Stimulated activated naive B cell treated with anti-CD40 and anti-IgM and Interleukin-4, amounts not matched to agents 10 μg/mL and 1 μg/mL and 100 μg/mL, for 72 hours (primary cell): Measurements from ENCODE around the gene SYT7.
"Not testable (repeated sequence)": the region's sequence is repeated elsewhere in the genome, so short reads cannot be mapped to it uniquely, and the experiment has no call there.

Experiments used
- ATAC-seq, 2 donors: fragments of 150-1000 bp; cut with Tn5 transposase; replicated peaks; 2 replicates each; pipeline ENCODE4 v1.10.0; 2021; ENCODE audit warnings: moderate library complexity in 1 of 2
- DNase-seq: peaks from one replicate; pipeline ENCODE4 v3.0.0; 2021
- H3K27ac Mint-ChIP-seq: one replicate; pipeline ENCODE4 v1.8.0; 2022; ENCODE audit warnings: mild to moderate bottlenecking, mixed read lengths
- H3K27me3 Mint-ChIP-seq, 2 donors: one replicate each; pipeline ENCODE4 v1.8.0; 2022; ENCODE audit warnings: mixed read lengths in 2 of 2
- H3K36me3 Mint-ChIP-seq, 2 donors: one replicate each; pipeline ENCODE4 v1.8.0; 2022; ENCODE audit warnings: mixed read lengths in 2 of 2, mild to moderate bottlenecking in 1 of 2
- H3K4me1 Mint-ChIP-seq, 2 donors: one replicate each; pipeline ENCODE4 v1.8.0; 2022; ENCODE audit warnings: mixed read lengths in 2 of 2, mild to moderate bottlenecking in 1 of 2
- H3K4me3 Mint-ChIP-seq, 2 donors: one replicate each; pipeline ENCODE4 v1.8.0; 2022; ENCODE audit warnings: mild to moderate bottlenecking in 2 of 2, mixed read lengths in 2 of 2, moderate library complexity in 1 of 2
- H3K9me3 Mint-ChIP-seq, 2 donors: one replicate each; pipeline ENCODE4 v1.8.0; 2022; ENCODE audit warnings: mixed read lengths in 2 of 2, mild to moderate bottlenecking in 1 of 2

Gene SYT7

DNA sequence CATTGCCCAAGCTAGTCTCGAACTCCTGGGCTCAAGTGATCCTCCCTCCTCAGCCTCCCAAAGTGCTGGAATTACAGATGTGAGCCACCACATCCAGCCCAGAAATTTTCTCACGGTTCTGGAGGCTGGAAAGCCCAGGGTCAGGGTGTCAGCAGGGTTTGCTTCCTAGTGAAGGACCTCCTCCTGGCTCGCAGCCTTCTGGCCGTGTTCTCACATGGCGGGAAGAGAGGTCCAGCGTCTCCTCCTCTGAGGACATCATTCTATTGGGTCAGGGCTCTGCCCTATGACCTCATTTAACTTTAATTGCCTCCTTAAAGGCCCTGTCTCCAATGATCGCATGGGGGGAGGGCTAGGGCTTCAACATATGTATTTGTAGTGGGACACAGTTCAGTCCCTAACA lies 112.9 kb downstream of the SYT7 start:
- Mint-ChIP-seq H3K4me1 (no peaks in the 10 kb centered on the region), H3K4me3 (no peak overlapping the region), H3K27ac (no peak overlapping the region), H3K36me3 (peaks cover 43 to 44% of the 10 kb centered on the region in 2 donors), H3K27me3 (no peaks in the 10 kb centered on the region), H3K9me3 (peaks cover 0 to 3% of the 10 kb centered on the region in 2 donors)
- no peak for ATAC-seq
- DNase-seq, result no peak

DNA sequence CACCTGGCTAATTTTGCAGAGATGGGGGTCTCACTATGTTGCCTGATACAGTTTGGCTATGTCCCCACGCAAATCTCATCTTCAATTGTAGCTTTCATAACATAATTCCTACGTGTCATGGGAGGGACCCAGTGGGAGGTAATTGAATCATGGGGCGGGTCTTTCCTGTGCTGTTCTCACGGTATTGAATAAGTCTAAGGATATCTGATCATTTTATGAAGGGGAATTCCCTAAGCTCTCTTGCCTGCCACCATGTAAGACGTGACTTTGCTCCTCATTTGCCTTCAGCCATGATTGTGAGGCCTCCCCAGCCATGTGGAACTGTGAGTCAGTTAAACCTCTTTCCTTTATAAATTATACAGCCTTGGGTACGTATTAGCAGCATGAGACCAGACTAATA lies 113.3 kb downstream of the SYT7 start:
- H3K9me3 Mint-ChIP-seq, H3K4me1 Mint-ChIP-seq, H3K27me3 Mint-ChIP-seq, DNase-seq, H3K4me3 Mint-ChIP-seq, H3K27ac Mint-ChIP-seq, ATAC-seq: not testable (repeated sequence)
- H3K36me3 Mint-ChIP-seq, result peaks cover 43% of the 10 kb centered on the region in 2 donors
